Stimulated activated CD8-positive, alpha-beta memory T cell treated with anti-CD3 and anti-CD28 coated beads, Interleukin-4, amount 100 ng/mL, for 4 hours (primary cell): ENCODE measurements around the gene ARL3.
"Not testable (repeated sequence)": the region's sequence is repeated elsewhere in the genome, so short reads cannot be mapped to it uniquely, and the experiment has no call there.

Experiments
- DNase-seq, 2 donors: peaks; one replicate each; pipeline ENCODE4 v3.0.0-alpha.2; 2020; ENCODE audit warnings: low read depth in 2 of 2, low spot score in 1 of 2

Gene ARL3

GRCh38 chr10:102705531-102705930 is 8.7 kb downstream of the ARL3 start:
- DNase-seq: no peak

- DNase-seq: no peak
Observed at GRCh38 chr10:102704915-102705314, 9.3 kb downstream of the ARL3 start.

GRCh38 chr10:102702742-102703141 is 11.5 kb downstream of the ARL3 start:
- DNase-seq: no peak

- DNase-seq: no peak
Observed at GRCh38 chr10:102701796-102702195, 12.4 kb downstream of the ARL3 start.

- no peak for DNase-seq
Observed at GRCh38 chr10:102701272-102701671, 12.9 kb downstream of the ARL3 start.

GRCh38 chr10:102698894-102699293 is 15.3 kb downstream of the ARL3 start:
- DNase-seq: no peak

GRCh38 chr10:102696736-102697135 is 17.5 kb downstream of the ARL3 start:
- no peak for DNase-seq

- DNase-seq: not testable (repeated sequence)
Observed at GRCh38 chr10:102695401-102695800, 18.8 kb downstream of the ARL3 start.

GRCh38 chr10:102691285-102692066 is 22.7 kb downstream of the ARL3 start:
- DNase-seq: no peak

GRCh38 chr10:102683736-102684135 is 30.5 kb downstream of the ARL3 start:
- no peak for DNase-seq

- no peak for DNase-seq
Observed at GRCh38 chr10:102682981-102683380, 31.2 kb downstream of the ARL3 start.

- no peak for DNase-seq
Observed at GRCh38 chr10:102682416-102682815, 31.8 kb downstream of the ARL3 start.

- DNase-seq: no peak
Observed at GRCh38 chr10:102681696-102682095, 32.5 kb downstream of the ARL3 start.

- DNase-seq: no peak
Observed at GRCh38 chr10:102679596-102679995, 34.6 kb downstream of the ARL3 start.

- DNase-seq: no peak
Observed at GRCh38 chr10:102678842-102679289, 35.3 kb downstream of the ARL3 start.

GRCh38 chr10:102678068-102678400 is 36.2 kb downstream of the ARL3 start:
- DNase-seq: no peak

- no peak for DNase-seq
Observed at GRCh38 chr10:102677331-102678067, 36.7 kb downstream of the ARL3 start.

GRCh38 chr10:102676534-102677315 is 37.5 kb downstream of the ARL3 start:
- DNase-seq: no peak

- no peak for DNase-seq
Observed at GRCh38 chr10:102675666-102676533, 38.3 kb downstream of the ARL3 start.

- DNase-seq: no peak
Observed at GRCh38 chr10:102675011-102675665, 39.1 kb downstream of the ARL3 start.
